Activated naive CD8-positive, alpha-beta T cell treated with anti-CD3 and anti-CD28 coated beads, Interleukin-2, amount 50 U/mL, for 16 hours (primary cell): ENCODE results near the gene MANF.

ENCODE experiments used
- DNase-seq: peaks from one replicate; pipeline ENCODE4 v3.0.0-alpha.2; 2020; ENCODE audit warnings: low read depth, low spot score

MANF gene

DNA sequence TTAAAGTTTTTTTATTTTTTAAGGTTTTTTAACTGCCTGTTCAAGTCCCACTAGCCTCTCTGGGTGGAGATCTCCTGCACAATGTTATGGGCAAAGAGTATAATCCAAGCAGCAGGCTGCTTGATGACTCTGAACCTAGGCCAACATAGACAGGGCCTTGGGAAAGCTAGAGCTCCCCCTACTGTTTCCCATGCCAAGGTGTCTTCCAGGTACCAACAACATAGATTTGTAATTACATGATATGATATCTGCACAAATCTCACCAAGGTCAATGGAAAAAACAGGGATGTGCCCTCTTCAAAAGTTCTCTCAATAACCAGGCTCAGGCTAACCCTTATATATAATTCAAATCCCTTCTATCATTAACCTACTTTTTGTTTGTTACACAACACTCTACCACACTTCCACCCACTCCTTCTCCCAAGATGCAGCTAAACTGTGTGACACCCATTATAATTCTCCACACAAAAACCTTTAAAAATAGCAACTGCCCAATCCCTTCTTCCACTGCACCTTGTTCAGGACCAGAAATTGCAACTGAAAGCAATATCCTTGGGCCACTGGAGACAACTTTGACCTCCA, 49.7 kb downstream of the MANF start:
- no peak for DNase-seq

DNA sequence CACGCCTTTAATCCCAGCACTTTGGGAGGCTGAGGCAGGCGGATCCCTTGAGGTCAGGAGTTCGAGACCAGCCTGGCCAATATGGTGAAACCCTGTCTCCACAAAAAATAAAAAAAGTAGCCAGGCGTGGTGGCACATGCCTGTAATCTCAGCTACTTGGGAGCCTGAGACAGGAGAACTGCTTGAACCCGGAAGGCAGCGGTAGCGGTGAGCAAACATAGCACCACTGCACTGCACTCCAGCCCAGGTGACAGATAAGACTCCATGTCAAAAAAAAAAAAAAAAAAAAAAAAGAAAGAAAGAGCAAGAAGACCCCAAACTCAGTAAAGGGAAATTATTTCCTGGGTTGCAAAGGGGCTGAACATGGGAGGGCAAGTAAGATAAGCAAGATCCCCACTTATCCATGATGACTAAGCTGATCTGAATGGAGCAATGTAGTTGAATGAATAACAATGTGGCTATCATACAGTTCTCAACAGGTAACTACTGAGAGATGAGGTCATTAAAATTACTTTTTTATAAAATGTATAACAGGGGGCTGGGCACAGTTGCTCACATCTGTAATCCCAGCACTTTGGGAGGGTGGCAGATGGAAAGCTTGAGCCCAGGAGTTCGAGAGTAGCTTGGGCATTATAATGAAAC, 52.0 kb downstream of the MANF start:
- no peak for DNase-seq
